IMR-90 (cell line): Measurements from ENCODE around the gene PLXNB1.

Source experiments
- BHLHE40 ChIP-seq: fragments of 150-350 bp; IDR thresholded peaks from 2 replicates; pipeline ENCODE4 v1.6.1; 2016; ENCODE audit warnings: mild to moderate bottlenecking, low read depth, low read length
- CTCF ChIP-seq: conservative IDR thresholded peaks from 2 replicates; pipeline ENCODE4 v1.5.1; 2012; ENCODE audit warnings: mild to moderate bottlenecking, low read depth, low read length, improper control_type of control experiment
- FOS ChIP-seq: fragments of 150-350 bp; IDR thresholded peaks from 2 replicates; pipeline ENCODE4 v1.6.1; 2016; ENCODE audit warnings: low read depth, low read length
- MAFK ChIP-seq: IDR thresholded peaks from 2 replicates; pipeline ENCODE4 v1.6.1; 2012; ENCODE audit warnings: low read depth, low read length, improper control_type of control experiment
- MXI1 ChIP-seq: IDR thresholded peaks from 2 replicates; pipeline ENCODE4 v1.6.1; 2012; ENCODE audit warnings: low read depth, mild to moderate bottlenecking, low read length, moderate library complexity, borderline replicate concordance
- POLR2A ChIP-seq: IDR thresholded peaks from 2 replicates; pipeline ENCODE4 v1.6.1; 2012; ENCODE audit warnings: mild to moderate bottlenecking, low read depth, low read length
- RFX5 ChIP-seq: IDR thresholded peaks from 2 replicates; pipeline ENCODE4 v1.8.0; 2012; ENCODE audit warnings: low read depth, mild to moderate bottlenecking, low read length, moderate library complexity
- SMC3 ChIP-seq: fragments of 150-350 bp; IDR thresholded peaks from 2 replicates; pipeline ENCODE4 v1.6.1; 2016; ENCODE audit warnings: low read depth, mild to moderate bottlenecking, antibody characterized with exemption, low read length, moderate library complexity

- no peak for TF ChIP-seq BHLHE40
- no peak for TF ChIP-seq CTCF
- TF ChIP-seq MAFK, result no peak
- no peak for TF ChIP-seq MXI1
- TF ChIP-seq FOS, result no peak
- no peak for TF ChIP-seq POLR2A
- TF ChIP-seq RFX5, result no peak
- no peak for TF ChIP-seq SMC3
Observed at GRCh38 chr3:48465237-48465530, 35.3 kb upstream of the PLXNB1 start.
